Hematopoietic multipotent progenitor cell treated with erythropoietin and hydrocortisone succinate and interleukin-3 and kit ligand, for 4 days (in vitro differentiated cells): ENCODE results near the gene PLA2G2C.
"Not testable (repeated sequence)": the region's sequence is repeated elsewhere in the genome, so short reads cannot be mapped to it uniquely, and the experiment has no call there.

Source experiments
- DNase-seq: peaks from one replicate; pipeline ENCODE4 v3.0.0-alpha.2; 2015

PLA2G2C gene

DNA sequence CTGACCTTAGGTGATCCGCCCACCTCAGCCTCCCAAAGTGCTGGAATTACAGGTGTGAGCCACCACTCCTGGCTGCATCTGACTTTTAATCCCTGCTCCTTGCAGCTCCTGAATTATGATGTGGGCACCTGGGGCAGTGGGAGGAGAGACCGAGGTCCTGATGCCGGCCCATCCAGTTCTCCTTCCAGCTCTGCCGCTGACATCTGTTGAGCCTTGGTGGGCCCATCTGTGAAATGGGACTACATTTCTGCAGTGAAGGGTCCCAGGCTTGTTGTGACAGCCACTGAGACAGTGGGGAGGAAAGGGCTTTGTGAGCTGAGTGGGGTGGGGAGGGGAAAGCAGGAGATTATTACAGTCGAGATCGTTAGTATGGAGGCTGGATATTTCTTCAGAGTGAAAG, 35.3 kb downstream of the PLA2G2C start:
- no peak for DNase-seq

DNA sequence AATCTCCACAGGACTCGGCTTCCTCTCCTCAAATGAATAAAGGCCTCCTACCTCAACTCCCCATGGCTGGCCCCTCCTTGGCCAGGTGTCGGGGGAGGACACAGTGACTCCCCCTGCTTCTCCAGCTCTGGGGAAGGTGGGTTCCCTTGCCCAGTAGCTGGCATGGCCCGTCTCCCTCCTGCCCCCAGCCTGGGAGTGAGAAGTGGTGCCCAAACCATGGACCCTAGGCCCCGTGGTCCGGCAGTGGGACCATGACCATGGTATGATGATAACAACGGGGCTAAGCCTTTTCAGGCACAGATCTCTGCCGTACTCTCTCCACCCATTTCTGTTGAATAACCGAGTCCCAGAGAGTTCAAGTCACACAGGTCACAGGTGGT, 36.0 kb downstream of the PLA2G2C start:
- no peak for DNase-seq

DNA sequence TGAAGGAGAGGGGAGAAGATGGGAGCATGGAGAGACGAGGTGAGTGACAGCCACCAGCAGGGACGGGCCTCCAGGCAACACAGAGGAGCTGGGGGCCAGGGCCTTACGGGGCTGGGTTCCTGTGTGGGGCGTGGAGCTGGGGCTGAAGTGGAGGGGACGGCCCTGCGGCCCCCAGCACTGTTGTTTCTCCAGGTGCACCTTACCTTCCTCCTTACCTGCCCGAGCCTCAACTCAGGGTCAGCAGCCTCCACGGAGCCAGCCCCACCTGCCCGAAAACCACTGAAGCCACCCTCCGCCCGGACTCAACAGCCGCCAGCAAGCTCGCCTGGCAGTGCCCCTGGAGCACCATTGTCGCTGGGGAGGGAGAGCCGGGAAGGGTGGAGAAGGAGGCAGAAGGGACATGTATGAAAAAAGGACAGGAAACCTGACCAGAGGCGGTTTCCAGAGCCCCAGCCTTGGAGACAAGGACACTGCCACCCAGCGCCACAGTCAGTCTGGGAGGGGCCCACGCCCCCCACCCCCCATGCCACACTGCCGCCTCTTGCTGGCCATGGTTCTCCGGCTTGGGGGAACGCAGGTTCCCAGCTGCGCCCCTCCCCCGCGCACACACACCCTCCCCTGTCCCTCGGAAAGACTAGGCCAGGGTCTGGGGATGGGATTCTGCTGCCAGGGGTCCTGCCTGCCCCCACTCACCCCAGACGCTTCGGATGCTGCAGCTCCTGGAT, 36.6 kb downstream of the PLA2G2C start:
- DNase-seq: no peak

DNA sequence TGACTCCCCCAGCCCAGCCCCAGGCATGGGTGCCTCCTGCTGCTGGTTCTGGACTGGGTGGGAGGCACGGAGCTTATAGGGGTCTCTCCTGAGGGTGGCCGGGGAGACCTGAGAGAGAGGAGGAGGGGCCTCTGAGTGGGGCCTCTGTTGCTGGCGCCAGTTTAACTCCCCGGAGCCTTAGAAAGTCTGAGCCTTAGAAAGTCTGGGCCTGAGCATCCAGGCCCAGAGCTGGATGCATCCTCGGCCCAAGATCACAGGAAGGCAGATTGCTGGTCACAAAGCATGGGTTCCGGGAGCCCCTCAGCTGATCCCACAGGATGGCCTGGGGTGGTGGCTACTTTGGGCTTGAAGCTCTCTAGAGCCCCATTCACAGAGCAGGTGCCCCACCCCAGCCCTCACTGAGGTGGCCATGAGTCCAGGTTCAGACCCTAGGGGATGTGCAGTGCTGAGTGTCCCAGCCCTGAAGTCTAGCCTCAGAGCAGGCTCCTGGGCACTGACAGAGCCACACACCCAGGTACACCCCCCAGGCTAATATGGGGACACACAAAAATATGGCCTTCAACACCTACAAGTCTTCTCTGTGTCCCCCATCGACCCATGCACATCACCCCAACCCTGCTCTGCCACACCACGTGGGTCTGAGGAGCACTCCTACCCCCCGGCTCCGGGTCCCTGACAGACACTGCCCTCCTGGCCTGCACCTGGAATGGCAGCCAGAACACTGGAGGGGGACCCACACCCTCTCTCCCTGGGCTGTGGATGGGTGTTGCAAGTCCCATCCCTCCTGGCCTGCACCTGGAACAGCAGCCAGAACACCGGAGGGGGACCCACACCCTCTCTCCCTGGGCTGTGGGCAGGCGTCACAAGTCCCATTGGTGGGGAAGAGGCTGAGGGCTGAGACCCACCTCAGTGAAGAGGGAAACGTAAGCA, 37.5 kb downstream of the PLA2G2C start:
- no peak for DNase-seq

DNA sequence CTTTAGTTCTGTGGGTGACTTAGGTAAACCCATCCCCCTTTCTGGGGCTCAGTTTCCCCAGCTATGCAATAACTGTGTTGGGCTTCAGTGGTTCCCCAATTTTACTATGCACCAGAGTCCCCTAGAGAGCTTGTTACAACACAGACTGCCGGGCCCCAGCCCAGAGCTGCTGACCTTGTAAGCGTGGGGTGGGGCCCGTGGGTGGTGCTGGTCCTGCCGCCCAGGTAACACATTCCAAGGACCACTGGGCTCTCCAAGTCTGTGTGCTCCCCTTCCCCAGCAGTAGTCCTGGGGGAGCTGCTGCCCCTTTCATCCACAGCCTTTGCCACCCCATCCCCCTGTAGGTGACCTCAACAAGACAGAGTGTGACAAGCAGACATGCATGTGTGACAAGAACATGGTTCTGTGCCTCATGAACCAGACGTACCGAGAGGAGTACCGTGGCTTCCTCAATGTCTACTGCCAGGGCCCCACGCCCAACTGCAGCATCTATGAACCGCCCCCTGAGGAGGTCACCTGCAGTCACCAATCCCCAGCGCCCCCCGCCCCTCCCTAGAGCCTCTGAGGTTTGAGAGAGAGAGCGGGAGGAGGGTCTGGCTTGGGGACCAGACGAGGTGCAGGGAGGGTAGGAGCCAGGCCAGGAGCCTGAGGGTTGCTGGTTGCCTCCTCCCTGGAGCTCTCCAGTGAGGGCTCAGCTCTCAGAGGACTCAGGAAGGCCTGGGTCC, 38.3 kb downstream of the PLA2G2C start:
- DNase-seq: no peak

DNA sequence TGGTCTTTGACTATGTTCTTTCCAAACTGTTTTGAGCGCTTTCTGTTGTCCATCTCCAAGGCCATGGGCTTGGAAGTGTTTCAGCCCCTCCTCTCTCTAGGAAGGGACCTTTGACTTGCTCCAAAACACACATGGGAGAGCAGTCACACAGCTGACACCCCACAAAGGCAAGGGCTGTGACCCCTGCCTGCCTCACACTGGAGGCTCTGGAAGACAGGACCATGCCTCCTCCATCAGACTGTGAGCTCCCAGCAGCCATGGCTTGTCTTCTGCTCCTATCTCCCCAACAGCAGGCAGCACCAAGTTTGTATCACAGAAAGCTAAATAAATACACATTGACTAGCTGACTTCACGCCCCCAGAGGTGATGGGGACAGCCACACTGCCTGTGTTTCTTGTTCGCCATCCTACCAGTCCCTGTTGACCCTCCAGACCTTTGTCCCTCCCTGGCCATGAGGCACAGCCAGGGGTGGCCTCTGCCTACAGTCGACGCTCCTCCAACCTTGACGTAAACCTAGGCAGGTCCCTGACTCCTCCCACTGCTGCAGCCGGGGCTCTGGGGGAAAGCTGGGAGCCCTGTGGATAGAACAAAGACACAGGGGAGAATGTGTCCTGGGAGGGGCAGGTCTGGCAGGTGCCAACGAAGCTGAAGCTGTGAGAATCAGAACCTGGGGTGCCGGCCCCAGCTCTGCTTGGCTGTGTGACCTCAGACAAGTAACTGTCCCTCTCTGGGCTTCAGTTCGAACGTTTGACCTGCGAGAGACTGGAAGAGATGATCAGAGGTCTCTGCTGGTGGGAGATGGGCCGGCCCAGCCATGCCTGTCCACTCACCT, 42.4 kb downstream of the PLA2G2C start:
- no peak for DNase-seq

DNA sequence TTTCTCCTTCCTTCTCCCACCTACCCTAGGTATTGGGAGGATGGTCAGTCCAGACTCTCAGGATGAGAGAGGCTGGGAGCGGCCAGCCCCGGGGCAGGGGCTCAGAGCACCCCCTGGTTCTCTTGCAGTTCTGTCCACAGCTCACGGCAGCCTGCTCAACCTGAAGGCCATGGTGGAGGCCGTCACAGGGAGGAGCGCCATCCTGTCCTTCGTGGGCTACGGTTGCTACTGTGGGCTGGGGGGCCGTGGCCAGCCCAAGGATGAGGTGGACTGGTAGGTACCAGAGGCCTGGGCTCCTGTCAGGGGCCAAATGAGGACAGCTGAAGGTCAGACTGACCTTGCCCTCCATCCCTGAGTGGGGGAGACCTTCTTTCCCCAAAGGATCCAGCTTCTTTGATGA, 43.0 kb downstream of the PLA2G2C start:
- no peak for DNase-seq

DNA sequence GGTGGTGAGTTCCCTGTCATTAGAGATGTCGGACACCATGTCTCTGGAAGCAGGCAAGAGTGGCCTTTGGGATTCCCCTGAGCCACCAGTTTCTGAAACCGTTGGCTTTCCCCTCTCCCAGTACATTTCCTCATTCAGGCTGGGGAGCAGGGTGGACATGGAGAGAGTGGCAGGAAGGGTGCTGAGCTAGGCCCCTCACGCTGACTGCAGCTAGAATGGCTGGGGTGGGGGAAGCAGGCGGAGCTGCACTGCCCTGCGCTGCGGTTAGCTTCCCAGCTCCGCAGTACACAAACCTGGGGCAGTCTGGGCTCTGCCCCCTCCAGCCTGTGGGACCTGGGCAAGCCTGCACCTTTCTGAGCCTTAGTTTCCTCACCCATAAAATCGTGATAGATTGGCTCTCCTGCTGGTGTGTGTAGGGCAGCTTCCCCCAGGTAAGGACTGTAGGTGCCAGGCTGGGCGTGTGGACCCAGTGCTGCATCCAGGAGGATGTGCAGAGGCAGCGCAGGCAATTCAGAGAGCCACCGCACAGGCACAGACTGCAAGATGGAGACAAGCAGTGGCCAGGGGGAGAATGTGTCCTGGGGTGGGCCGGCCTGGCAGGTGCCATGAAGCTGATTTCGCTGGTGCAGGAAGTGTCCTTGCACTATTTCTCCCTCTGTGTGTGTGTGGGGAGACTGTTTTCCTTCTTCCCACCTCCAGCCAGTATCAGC, 44.2 kb downstream of the PLA2G2C start:
- DNase-seq: no peak

DNA sequence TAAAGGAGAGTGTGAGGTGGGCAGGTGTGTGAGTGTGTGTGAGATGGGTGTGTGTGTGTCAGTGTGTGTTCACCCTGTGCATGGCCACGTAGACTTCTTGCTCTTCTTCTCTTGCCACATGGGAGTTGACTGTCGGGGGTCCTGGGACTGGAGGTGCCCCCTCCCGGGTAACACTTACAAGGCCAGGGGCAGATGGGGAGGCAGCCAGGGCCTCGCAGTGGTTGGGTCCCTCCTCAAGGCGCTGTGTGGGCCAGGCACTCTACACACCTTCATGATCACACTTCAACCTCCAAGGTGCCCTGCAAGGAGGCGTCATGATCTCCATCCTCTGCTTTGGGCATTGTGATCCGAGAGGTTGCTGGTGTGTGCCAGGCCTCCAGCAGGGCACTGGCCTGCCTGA, 44.9 kb downstream of the PLA2G2C start:
- no peak for DNase-seq

DNA sequence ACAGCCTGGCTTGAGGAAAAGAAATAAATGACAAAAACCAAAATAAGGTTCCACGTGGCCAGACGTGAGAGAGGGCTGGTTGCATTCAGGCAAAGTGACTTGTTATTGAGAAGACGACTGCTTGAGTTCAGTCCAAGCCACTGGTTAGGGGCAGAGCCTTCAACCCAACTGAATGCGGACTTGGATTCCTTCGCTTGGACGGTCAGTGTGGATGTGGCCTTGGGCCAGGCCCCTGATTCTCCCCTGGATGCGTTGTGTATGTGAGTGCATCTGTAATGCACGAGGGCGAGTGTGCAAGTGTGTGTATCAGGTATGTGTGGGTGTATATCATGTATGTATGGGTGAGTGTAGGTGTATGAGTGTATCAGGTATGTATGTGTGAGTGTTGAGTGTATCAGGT, 45.3 kb downstream of the PLA2G2C start:
- no peak for DNase-seq

DNA sequence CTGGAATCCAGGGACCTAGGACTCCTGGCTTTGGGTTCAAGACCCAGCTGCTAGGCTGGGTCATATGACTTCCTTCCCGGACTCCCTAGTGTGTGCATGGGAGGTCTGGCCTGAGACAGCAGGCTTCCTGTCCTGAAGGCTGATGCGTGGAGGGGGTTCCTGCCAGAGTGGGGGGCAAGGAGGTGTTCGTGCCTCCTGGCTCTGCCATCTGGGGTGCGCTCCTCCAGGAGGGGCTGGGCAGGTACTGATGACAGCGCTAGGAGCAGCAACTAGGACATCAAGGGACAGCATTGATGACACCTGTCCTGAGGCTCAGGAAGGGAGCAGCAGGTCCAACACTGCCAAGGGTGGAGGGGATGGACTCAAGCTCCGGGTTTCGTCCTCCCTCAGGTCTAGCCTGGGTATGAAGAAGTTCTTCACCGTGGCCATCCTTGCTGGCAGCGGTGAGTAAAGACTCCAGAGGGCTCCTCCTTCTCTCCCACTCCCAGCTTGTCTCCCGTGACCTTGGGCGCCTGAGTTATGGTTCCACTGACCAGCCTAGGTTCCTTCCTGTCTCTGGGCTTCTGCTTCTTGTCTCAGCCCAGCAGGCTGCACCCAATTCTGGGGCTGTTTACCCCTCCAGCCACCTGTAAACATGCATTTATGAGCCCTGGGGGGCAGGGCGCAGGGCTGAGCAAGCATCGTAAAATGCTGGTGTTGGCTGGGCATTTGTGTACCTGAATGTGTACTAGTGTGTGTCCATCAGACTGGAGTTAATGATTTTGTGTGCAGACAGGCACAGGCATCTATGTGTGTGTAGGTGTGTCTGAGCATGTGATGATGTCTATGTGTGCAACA, 46.3 kb downstream of the PLA2G2C start:
- DNase-seq: no peak

DNA sequence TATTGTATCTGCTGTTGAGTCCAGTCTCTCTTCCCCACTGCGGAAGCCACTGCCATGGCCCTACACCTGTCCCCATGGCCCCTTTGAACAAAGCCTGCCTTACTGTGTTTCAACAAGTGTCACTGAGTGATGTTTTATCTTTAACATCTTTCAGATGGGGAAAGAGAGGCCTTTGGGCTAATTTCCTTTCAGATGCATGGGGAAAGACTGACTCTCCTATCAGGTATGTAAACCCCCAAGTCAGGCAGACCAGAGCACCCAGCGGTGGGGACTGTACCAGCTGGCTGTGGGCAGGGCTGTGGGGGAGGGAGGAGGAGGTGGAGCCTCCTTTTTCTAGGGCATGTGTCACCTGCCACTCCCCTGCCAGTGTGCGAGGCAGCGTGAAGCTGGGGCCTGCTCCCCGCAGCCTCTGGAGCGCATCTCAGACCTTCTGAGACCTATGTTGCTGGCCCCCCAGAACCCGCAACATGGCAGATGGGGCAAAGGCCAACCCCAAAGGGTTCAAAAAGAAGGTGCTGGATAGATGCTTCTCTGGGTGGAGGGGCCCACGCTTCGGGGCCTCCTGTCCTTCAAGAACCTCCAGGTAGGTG, 47.3 kb downstream of the PLA2G2C start, which contains the start of gene PLA2G2F:
Gene PLA2G2F (plus strand): TSS at position 363 of the 590 bp plus-strand sequence. CDS start 105 bp downstream, at position 468.
- no peak for DNase-seq

DNA sequence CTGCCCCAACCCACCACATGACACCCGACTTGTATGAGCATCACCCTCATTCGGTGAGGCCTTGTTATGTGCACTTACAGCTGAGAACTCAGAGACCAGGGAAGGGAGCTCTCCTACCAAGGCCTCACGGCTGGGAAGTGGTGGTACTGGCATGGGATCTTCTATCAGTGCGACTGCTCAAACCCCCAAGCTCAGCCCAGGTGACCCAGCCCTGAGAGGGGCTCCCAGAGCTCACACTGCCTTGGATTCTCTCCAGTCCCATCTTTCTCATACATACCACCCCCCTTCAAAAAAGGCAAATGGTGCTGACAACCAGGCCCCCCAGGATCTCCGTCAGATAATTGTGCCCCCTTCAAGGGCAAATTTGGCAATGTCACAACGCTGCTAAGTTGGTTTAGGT, 48.0 kb downstream of the PLA2G2C start:
- no peak for DNase-seq

DNA sequence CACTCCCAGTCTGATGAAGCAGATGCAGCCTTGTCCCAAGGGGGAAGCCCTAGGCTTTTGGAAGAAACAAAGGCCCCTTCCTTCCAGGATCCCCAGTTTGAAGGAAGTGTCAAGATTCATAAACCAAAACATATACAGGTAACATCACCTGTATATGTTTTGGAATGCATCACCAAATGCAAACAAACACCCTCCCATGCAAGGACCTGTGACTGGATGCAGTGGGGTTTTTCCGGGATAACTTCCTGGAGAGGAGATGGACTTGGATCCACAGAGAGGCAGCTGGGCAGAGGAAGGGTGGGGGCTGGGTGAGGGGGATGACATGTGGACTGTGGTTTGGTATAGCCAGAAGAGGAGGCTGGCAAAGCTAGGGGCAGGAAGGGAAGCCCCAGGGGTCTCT, 48.7 kb downstream of the PLA2G2C start:
- DNase-seq: no peak

DNA sequence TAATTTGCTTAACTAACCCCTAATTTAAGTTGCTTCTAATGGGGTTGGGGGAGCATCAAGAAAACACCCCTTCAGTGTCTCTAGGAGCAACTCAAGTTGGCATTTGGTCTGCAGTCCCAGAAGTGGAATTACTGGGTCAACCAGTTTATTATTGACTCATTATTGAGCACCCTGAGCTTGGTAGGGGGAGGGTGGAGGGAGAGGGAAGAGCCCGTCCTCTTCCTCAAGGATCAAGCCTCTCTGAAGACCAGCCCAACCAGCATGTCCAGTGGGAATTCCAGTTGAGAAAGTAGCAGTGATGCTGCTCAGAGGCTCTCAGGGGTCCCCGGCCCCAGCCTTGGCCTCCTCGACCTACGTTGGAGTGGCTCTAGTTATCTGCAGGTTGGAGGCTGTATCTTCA, 49.3 kb downstream of the PLA2G2C start:
- no peak for DNase-seq

DNA sequence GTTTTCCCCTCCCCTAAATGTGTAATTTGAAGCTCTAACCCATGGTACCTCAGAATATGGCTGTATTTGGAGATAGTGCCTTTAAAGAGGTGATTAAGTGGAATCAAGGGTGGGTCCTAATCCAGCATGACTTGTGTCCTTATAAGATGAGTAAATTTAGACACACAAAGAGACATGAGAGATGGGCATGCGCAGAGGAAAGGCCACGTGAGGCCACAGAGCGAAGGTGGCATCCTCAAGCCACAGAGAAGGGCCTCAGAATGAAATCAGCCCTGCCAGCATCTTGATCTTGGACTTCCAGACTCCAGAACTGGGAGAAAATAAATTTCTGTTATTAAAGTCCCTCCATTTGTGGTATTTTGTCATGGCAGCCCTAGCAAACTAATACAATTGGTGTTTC, 50.1 kb downstream of the PLA2G2C start:
- DNase-seq: no peak

DNA sequence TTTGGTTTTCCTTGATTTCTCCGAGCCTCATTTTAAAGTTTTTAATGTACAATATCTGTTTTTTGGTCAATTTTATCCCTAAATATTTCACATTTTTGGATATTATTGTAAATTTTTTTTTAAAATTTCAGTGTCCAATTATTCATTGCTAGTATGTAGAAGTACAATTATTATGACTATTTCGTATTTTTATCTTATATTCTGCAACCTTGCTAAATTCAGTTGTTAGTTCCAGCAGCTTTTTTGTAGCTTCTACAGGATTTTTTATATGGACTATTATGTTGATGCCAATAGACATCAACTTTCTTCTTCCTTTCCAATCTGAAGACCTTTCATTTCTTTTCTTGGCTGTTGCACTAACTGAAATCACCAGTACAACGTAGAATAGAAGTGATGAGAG, 51.3 kb downstream of the PLA2G2C start:
- no peak for DNase-seq

DNA sequence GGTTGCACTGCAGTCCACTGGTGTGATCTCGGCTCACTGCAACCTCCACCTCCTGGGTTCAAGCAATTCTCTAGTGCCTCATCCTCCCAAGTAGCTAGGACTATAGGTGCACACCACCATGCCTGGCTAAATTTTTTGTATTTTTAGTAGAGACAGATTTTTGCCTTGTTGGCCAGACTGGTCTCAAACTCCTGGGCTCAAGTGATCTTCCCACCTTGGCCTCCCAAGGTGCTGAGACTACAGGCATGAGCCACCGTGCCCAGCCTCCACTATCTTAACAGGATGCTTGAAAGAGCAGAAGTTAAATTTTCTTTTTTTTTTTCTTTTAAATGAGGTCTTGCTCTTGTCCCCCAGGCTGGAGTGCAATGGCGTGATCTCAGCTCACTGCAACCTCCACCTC, 55.8 kb downstream of the PLA2G2C start:
- DNase-seq: not testable (repeated sequence)

DNA sequence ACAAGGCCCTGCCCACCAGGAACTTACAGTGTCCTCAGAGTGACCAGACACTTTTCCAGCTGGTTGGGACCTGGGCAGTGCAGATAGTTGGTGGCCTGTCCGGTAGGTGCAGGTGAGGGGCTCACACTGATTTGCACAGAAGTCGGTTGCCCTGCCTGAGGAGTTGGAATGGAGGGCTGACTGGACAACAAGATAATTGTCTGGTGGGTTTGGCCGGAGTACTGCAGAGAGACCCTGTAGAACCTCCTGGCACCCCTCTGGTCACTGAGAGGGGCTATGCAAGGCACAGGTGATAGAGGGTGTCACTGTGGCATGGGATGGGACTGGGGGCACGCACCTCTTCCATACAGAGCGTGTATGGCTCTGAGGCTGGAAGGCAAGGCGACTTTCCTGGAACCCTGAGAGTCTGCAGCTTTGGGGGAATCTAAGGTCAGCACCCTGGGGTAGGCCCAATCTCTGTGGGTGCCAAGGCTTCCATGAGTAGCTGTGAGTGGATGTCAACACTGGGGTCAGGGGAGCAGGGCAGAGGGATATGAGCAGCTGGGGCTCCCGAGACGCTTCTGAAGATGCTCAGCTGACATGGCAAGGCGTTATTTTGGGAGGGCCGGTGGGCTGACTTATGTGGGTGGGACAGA, 59.4 kb downstream of the PLA2G2C start:
- DNase-seq: no peak
